HG03439 (cell line): ENCODE results near the gene SMNDC1.
"Not testable (repeated sequence)": the region's sequence is repeated elsewhere in the genome, so short reads cannot be mapped to it uniquely, and the experiment has no call there.

Experiments
- ATAC-seq: cut with Tn5 transposase; IDR thresholded peaks from one replicate; pipeline ENCODE4 v1.9.1; 2021; ENCODE audit warnings: mild to moderate bottlenecking, moderate library complexity; ENCODE audit not compliant: unreplicated experiment

Gene SMNDC1

GRCh38 chr10:110304780-110305421 lies at the start of gene SMNDC1:
Gene SMNDC1, minus strand, starts transcription at chr10:110304920. Its CDS starts 1,333 bp downstream, at chr10:110303587.
- peak; percentile 94 for ATAC-seq

DNA sequence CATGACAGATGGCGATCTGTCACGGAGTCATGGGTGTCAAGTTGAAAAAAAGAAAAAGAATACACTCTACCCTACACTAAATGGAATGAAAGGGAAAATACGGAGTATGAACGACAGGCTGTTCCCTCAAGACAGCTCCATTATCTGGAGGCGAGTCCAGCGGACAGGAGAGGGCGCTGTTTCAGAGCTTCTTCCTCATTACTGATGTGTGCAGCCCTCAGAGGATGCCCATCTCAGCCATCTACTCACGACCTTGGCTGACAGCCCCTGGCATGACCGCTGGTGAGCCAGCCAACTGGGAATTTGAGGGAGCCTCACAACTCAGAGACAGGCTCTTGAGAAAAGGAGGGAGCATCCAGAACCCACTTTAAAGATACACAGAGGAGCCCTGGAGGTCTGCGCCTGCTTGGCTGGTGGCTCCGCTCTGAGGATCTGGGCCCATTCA lies 49.6 kb upstream of the SMNDC1 start:
- ATAC-seq, result no peak

DNA sequence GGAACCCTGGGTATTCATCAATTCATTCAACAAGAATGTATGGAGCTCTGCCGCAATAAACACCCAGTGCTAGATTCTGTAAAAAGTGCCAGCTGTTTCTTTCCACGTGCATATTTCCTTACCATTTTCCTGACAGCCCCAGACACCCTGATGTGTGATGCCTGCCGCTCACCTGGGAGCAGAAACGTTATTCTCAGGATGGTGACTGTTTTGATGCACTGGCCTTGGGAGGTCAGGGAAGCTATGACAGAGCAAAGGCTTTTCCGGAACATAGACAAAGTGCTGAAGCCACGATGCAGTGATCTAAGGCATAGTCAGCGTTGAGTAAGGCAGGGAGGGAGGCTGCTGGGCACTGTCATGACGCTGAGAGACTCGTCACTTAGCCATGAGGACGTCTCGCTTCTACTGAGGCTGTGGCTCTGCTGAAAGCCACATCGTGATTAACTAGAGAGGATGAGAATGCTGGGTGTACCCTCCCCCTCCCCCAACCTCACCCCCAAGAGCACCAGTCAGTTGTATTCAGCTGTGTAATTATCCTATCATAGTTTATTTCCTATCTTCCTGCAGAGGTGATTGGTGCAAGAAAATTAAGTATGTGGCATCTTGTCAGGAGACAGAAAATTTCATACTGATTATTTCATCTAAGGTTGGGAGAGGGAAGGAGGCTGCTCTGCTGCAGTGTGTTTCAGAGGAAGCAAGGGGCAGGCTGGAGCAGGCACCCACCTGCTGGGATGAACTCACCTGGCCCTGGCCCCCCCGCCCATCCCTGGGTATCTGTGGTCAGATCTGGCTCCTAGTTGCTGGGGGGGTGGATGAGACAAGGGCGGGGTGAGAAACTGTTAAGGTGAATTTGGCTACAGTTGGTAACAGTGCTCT lies 48.8 kb upstream of the SMNDC1 start:
- ATAC-seq, result no peak

DNA sequence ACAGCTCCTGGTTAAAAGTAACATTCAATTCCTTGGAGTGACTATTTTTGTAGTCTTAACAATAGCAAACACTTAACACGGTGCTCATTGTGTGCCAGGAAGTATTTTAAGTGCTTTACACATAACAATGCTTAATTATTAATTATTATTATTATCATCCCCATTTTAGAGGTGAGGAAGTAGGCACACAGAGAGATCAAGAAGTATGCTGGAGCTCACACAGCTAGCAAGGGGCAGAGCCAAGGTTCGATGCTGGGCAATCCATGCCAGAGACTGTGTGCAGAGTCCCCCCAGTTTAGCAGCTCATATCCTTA lies 48.2 kb upstream of the SMNDC1 start:
- ATAC-seq, result no peak

- ATAC-seq, result no peak
These were observed 46.1 kb upstream of the SMNDC1 start for GRCh38 chr10:110350812-110351211.

GRCh38 chr10:110349831-110350230 lies 45.1 kb upstream of the SMNDC1 start:
- ATAC-seq, result no peak

- no peak for ATAC-seq
These were observed 44.7 kb upstream of the SMNDC1 start for GRCh38 chr10:110349386-110349785.

GRCh38 chr10:110348336-110348735 lies 43.6 kb upstream of the SMNDC1 start:
- no peak for ATAC-seq

DNA sequence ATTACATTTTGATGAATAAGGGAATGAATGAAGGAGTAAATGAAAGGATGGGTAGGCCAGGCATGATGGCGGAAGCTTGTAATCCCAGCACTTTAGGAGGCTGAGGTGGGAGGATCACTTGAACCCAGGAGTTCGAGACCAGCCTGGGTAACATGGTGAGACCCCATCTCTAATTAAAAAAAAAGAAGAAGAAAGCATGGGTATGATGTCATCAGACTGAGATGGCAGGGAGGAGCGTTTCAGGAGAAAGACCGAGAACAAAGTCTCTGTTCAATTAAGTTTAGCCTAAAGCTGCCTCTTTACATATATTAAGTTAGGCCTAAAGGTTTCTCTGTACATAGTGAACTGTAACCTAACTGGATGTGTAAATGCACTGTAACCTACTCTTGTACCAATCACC lies 42.2 kb upstream of the SMNDC1 start:
- ATAC-seq, result no peak

DNA sequence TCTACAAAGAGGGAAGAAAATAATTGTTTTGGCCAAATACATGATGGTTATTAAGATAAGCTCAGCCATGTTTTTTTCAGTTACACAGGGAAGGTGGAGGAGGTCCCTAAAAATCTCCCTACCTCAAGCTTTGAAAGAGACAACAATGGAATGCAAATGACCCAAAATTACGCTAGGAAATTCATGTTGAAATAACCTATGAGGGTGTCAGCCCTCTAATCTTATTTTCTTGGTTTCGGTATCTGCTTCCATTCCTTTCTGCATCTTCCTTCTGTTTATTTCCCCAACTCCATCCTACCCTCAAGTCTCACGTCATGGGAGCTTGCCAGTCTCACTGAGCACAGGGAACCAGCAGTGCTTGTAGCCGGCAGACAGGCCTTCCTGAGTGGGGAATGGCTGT lies 40.6 kb upstream of the SMNDC1 start:
- no peak for ATAC-seq

DNA sequence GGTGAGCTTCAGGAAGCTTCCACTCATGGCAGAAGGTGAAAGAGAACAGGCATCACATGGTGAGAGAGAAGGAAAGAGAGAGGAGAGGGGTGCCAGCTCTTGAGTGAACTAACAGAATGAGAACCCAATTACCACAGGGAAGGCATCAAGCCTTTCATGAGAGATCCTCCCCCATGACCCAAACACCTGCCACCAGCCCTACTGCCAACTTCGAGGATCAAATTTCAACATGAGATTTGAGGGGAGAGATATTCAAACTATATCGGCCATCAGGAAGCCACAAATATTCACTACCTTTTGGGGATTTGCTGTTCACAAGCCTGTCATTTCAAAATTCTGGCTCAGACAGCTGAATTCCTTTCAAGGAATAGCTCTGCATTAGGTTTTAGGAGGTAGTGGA lies 39.9 kb upstream of the SMNDC1 start:
- ATAC-seq, result no peak

DNA sequence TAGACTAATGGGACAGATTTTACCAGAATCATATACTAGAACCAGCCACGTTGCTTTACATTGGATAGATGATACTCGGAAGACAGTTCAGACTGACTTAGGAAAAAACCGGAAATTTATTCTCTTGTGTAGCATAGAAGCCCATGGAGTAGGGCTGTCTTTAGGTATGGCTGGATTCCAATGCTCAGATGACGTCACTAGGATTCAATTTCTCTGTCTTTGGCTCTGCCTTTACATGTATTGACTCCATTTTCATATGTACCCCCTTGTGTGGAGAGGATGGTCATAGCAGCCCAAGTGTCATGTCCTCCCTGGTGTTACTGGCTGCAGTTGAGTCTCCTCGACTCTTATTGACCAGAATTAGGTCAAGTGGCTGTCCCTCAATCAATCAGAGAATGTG lies 39.2 kb upstream of the SMNDC1 start:
- ATAC-seq, result no peak

DNA sequence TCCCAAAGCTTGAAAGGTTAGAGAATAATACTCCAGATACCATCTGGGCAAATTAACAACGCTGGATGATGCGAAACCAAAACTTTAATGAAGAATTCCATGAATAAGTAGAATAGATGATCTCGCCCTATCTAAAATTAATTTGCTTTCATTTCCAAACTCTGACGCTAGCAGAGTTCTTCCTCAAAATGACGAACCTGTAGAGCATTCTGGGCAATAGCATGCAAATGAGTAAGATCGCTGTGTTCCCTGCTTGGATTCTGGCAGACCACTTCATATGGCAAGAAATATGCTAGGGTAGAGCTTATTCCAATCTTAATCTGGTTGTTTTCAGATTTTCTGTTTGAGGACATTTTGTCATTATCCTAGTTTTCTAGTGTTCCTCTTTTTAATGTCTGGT lies 36.1 kb upstream of the SMNDC1 start:
- no peak for ATAC-seq

DNA sequence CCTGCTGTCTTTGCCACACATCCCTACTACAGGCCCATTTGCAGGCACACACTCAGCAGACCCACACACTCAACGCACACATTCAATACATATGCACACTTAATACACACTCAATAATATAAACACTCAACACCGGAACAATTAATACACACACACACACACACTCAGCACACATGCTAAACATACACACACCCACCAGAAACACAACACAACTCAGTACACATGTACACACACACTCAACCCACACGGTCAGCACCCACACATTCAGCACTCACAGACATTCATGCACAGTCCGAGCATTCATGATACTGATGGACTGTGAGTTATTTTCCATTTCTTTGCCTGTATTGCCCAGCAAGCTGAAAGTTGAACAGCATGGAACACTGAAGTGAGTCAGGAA lies 35.4 kb upstream of the SMNDC1 start:
- no peak for ATAC-seq

- no peak for ATAC-seq
These were observed 33.2 kb upstream of the SMNDC1 start for GRCh38 chr10:110337906-110338305.

- ATAC-seq, result no peak
These were observed 32.7 kb upstream of the SMNDC1 start for GRCh38 chr10:110337401-110337800.

DNA sequence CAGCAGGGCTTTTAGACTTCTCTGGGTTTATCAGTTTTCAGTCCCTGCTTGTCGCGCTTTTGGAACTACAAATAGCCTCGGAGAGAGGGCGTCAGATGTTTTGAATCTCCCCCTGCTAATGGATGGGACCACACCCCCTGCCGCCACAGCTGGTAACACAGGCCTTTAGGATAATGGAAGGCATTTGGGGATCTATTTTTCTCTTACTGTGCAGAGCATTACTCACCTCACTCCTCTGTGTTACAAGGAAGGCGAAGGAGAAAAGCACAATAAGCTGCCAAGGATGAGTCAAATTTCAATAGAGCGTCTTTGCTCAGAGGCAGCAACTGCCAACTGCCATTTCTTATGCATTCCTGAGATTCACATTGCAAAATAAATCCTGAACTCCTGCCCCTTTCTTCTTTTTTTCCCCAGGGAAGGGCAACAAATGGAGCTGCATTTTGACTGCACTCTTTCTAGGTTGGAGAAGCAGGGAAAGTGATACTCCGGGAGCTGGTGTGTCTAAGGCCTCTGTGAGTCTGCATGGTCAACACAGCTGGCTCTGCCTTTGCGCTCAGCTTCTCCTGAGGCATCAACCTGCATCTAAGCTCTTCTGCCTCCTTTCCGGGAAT lies 31.5 kb upstream of the SMNDC1 start:
- ATAC-seq, result no peak

GRCh38 chr10:110335314-110336064 lies 30.8 kb upstream of the SMNDC1 start:
- no peak for ATAC-seq

DNA sequence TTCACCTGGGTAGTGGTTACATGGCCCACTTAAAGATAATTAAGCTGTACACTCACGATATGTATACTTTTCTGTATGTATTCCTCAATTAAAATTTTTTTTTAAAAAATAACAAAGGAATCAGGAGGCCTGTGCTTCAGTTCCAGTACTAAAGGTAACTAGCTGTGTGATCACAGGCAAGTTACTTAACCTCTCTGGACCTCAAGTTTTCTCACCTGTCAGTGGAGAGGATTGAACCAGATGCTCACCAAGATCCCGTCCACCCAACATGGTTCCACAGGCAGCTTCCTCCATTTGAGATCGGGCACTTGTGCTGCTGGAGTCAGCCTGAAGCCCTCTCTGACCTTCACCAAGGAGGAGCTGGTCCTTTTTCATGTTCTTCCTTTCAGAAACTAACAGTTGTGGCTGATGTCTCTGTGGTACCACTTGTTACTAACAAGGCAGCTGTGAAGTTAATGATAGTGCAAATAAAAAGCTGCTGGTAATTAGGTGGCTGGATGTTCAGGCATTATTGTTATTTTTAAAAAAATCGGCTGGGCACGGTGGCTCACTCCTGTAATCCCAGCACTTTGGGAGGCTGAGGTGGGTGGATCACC lies 29.4 kb upstream of the SMNDC1 start:
- ATAC-seq, result no peak

DNA sequence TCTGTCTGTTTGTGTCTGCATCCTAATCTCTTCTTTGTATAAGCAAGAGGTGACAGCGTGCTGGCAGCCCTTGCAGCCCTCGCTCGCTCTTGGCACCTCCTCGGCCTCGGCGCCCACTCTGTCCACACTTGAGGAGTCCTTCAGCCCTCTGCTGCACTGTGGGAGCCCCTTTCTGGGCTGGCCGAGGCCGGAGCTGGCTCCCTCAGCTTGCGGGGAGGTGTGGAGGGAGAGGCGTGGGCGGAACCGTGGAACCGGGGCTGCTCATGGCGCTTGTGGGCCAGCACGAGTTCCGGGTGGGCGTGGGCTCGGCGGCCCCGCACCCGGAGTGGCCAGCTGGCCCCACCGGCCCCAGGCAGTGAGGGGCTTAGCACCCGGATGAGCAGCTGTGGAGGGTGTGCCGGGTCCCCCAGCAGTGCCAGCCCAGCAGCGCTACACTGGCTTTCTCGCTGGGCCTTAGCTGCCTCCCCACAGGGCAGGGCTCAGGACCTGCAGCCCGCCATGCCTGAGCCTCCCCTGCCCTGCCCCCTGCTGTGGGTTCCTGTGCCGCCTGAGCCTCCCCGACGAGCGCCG lies 26.6 kb upstream of the SMNDC1 start:
- not testable (repeated sequence) for ATAC-seq

DNA sequence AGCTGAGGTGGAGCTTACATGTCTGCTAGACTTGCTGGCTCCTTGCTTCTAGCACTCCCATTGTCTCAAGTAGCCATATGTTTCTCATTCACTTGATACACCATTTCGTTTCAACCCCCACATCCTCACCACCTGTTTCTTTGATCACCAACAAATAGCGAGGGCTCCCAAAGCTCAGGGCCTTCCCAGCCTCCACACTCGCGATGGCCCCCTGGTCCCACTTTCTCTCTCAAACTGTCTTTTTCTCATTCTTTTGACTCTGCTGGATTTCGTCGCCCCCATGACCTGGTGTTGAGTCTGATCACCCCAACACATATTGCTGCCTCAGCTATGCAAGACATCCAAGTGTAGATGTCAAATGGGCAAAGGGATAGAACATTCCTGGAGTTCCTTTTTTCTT lies 26.0 kb upstream of the SMNDC1 start:
- ATAC-seq, result no peak
